Activated CD8-positive, alpha-beta memory T cell treated with anti-CD3 and anti-CD28 coated beads, Interleukin-2, amount 50 U/mL, for 1 hour (primary cell): Measurements from ENCODE around the gene CCDC43.
"Not testable (repeated sequence)": the region's sequence is repeated elsewhere in the genome, so short reads cannot be mapped to it uniquely, and the experiment has no call there.

Source experiments
- DNase-seq: peaks from one replicate; pipeline ENCODE4 v3.0.0-alpha.2; 2020; ENCODE audit errors: extremely low read depth

CCDC43 gene

GRCh38 chr17:44672479-44673093, 17.0 kb downstream of the CCDC43 start:
- DNase-seq = no peak

GRCh38 chr17:44666006-44666405, 23.6 kb downstream of the CCDC43 start:
- DNase-seq = no peak

GRCh38 chr17:44664867-44665266, 24.7 kb downstream of the CCDC43 start:
- no peak for DNase-seq

DNA sequence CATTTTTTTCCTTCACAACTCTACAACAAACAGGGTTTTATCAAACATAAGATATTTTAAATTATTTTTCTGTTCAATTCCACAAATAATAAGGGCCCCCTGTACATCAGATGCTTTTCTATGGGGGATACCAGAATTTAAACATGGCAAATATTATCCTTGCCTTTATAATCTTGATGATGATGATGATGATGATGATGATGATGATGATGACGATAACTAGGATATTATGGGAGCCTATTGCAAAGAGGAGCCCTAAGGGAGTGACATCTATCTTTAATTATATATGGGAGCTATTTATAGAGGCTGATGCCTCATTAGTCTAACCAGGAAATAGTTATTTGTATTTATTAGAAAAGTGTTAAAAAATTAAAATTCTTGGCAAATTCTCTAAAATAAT, 26.5 kb downstream of the CCDC43 start:
- no peak for DNase-seq

DNA sequence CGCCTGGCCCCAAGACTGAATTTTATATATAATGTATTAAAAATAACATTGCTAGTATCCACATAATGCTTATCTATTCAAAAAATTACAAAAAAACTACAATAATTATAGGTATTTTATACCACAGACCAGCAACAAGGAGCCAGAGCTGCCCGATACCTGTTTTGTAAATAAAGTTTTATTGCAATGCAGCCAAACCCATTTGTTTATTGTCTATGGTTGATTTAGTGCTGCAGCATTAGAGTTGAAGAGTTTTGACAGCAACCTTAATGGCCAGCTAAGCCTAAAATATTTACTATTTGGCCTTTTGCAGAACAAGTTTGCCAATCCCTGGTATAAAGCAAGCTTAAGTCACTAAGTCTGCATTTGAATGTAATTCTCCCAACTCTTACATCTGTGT, 27.7 kb downstream of the CCDC43 start:
- DNase-seq = no peak

DNA sequence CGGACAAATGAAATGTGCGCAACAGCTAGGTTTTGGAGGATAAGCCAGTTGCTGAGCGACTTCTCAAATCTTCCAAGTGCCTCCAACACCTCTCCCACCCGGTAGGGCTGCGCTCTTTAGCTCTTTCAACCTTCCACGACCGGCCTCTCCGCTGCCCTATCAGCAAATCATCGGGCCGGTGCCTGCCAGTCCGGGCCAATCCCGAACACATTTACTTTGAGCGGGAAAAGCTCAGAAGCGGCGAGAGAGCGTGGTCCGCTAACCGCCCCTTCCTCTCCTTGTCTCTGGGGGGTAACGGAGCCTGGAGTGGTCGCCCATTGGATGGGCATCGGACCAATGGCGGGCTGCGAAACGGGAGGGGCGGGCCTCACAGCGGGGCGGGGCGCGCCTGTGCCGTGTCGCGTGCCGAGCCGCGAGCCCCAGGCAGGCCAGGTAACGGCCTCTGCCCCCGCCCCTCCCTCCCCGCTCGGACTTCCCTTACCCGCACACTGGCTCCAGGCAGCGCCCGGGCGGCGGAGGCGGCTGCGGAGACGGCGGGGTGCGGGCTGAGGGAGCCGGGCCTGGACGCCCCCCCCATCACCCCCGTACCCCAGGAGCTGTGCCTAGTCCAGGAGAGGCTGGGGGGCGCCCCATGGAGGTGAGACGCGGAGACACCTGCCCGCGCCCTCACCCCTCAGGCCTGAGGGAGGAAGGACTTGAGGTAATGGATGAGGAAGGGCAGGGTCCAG, 33.4 kb downstream of the CCDC43 start, which contains the start of gene MEIOC:
TSS of gene MEIOC (plus strand) at position 486 of the 728 bp plus-strand sequence. CDS start at position 632, 146 bp downstream.
- no peak for DNase-seq

DNA sequence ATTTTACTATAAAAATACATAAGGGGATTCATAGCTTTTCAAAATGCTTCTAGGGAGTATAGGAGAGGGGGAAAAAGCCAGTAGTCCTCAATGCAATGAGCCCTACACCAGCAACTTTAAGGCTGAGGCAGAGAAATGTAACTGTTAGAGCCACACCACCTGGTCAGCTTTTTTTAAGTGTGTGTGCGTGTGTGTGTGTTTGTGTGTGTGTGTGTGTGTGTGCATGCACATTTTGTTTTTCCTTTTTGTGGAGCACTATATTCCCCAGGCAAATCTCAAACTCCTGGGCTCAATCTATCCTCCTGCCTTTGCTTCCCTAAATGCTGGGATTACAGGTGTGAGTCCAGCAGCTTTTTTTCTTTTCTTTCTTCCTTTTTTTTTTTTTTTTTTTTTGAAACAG, 35.6 kb downstream of the CCDC43 start:
- DNase-seq = no peak

DNA sequence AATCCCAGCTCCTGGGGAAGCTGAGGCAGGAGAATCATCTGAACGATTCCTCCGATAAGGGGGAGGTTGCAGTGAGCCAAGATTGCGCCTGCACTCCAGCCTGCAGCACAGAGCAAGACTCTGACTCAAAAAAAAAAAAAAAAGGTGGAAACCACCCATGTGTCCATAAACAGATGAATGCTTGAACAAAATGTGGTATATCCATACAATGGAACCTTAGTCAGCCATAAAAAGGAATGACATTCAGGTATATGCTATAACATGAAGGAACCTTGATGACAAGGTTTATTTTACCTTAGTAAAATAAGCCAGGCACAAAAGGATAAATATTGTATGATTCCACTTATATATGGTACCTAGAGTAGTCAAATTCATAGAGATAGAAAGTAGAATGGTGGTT, 36.2 kb downstream of the CCDC43 start:
- DNase-seq = no peak

GRCh38 chr17:44652727-44653126, 36.8 kb downstream of the CCDC43 start:
- no peak for DNase-seq

- DNase-seq = no peak
Measured at GRCh38 chr17:44651228-44651627, 38.3 kb downstream of the CCDC43 start.

- DNase-seq = no peak
Measured at GRCh38 chr17:44648963-44649362, 40.6 kb downstream of the CCDC43 start.

DNA sequence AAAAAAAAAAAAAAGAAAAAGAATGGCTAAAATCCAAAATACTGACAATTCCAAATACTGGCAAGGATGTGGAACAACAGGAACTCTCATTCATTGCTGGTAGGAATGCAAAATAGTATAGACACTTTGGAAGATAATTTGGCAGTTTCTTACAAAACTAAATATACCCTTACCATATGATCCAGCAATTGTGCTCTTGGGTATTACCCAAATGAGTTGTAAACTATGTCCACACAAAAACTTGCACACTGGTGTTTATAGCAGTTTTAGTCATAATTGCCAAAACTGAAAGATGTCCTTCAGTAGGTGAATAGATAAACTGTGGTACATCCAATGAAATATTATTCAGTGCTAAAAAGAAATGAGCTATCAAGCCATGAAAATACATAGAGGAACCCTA, 41.8 kb downstream of the CCDC43 start:
- DNase-seq = no peak

DNA sequence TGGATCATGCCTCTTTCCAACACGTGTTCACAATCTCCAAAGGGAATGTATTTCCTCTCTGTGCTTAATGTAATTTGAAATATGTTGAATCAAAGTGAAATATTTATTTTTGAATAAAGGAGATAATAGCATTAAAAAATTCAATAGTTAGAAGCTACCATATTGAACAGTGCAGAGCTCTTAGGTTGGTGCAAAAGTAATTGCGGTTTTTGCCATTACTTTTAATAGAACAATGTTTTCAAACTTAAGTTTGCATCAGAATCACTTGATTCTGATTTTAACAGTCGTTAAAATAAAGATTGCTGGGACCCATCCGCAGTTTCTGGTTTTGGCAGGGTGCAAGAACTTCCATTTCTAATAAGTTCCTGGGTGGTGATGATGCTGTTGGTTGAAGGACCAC, 43.3 kb downstream of the CCDC43 start:
- DNase-seq = no peak

DNA sequence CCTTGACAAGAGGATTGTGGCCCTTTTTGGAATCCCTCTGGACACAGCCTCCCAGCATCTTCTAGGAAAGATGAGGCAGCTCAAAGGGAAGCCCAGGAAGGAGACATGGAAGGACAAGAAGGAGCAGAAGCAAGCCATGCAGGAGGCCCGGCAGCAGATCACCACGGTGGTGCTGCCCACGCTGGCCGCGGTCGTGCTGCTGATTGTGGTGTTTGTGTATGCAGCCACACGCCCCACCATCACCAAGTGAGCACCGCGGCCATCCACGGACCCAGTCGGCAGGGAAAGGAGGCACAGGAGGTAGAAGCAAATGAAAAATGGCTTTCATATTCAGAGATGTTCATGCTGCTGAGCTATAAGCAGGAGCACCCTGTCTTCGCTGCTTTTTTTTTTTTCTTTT, 44.2 kb downstream of the CCDC43 start:
- DNase-seq = no peak

DNA sequence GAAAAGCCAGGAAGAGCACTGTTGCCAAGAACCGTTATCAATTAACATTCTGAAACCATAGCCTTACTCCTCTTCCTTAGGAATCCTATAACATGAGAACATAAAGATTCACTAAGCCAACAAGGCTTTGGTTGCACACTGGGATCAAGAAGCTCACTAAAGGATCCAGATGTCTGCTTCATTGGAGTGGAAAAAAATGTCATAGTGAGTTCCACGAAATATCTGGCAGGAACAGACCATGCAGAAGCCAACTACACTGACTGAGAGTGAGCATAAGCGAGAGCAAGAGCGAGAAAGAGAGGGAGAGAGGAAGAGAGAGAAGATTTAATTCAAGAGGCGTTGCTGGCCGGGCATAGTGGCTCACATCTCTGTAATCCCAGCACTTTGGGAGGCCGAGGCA, 46.7 kb downstream of the CCDC43 start:
- no peak for DNase-seq

DNA sequence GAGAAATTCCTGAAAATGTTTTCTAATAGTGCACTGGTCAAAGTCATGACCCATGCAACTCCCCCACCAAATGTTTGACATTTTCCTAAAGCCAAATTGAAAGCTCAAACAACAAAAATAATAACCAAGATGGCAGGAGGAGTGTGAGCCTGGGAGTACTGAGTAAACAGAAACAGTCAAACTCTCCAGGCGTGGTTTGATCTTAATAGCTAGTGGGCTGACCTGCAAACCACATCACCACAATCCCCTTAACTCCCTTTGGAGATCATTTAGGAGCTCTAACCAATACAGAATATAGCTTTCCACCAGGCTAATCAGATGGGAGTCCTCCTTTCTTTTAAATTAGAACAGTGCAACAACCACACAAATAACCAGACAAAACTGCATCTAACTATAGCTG, 52.5 kb downstream of the CCDC43 start:
- DNase-seq = no peak

DNA sequence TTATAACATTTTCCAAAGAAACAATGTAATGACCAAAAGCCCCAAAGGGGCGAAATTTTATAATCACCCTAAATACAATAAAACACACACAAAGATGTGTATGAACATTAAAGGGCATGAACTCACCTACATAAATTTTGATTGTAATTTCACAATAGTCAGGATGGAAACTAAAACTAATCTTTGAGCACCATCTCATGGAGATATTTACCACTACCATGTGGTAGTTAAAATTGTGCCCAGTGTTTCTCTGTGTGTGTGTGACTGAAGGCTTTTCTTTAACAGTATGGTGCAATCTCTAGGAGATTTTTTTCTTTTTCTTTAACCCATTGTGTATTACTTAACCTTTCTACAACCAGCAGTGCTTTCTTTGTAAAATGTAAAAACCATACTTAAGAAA, 53.0 kb downstream of the CCDC43 start:
- no peak for DNase-seq

- DNase-seq = not testable (repeated sequence)
Measured at GRCh38 chr17:44634401-44634800, 55.2 kb downstream of the CCDC43 start.

DNA sequence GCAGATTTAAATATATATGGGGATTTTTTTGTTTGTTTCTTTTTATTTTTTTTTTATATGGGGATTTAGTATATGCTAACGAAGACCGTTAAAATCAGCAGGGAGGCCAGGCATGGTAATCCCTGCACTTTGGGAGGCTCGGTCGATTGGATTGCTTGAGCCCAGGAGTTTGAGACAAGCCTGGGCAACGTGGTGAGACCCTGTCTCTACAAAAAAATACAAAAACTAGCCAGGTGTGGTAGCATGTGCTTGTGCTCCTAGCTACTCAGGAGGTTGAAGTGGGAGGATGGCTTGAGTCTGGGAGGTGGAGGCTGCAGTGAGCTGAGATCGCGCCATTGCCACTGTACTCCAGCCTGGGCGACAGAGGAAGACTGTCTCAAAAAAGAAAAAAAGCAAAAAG, 55.6 kb downstream of the CCDC43 start:
- DNase-seq = no peak

DNA sequence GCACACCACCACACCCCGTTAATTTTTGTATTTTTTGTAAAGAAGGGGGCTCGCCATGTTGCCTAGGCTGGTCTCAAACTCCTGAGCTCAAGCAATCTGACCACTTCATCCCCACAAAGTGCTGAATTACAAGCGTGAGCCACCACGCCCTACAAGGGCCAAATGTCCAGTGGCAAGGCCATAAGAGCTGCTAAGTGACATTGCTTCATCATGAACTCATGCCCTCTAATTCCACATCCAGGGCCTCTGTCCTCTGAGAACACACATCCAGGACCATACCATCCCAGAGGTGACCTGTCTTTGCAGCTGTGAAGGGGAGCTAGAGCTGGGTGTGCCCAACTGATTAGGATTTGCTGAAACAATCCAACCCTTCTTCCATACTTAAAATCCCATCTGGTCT, 58.9 kb downstream of the CCDC43 start:
- no peak for DNase-seq

DNA sequence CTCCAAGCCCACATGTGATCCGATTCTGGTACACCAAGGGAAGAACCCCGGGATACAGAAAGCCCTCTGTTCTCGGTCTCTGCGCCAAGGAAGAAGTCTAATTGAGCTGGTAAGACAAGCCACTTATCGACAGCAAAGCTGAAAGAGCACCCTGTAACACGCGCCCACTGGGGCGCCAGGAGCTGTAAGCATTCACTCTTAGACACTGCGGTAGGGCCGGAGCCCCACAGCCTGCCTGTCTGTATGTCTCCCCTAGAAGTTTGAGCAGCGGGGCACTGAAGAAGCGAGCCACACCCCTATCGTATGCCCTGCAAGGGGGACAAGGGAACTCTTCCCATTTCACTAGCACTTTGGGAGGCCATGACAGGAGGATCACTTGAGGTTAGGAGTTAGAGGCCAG, 60.3 kb downstream of the CCDC43 start:
- no peak for DNase-seq

GRCh38 chr17:44628243-44629188, 61.1 kb downstream of the CCDC43 start:
- no peak for DNase-seq
